SK-N-SH (cell line): ENCODE measurements around the gene CCDC144A.
"Not testable (repeated sequence)": the region's sequence is repeated elsewhere in the genome, so short reads cannot be mapped to it uniquely, and the experiment has no call there.

ENCODE experiments used
- EP300 ChIP-seq, 2 experiments: IDR thresholded peaks; 2 replicates each; pipeline versions ENCODE4 v1.4.0 to v1.6.1; 2012; ENCODE audit warnings: borderline replicate concordance in 1 of 2, low read depth in 1 of 2, low read length in 1 of 2
- JUND ChIP-seq: IDR thresholded peaks from 2 replicates; pipeline ENCODE4 v1.4.0; 2012
- NFIC ChIP-seq: IDR thresholded peaks from 2 replicates; pipeline ENCODE4 v1.4.0; 2012; ENCODE audit warnings: borderline replicate concordance
- POLR2AphosphoS5 ChIP-seq: IDR thresholded peaks from 2 replicates; pipeline ENCODE4 v1.6.1; 2012; ENCODE audit warnings: low read depth, low read length
- RFX5 ChIP-seq: IDR thresholded peaks from 2 replicates; pipeline ENCODE4 v1.6.1; 2012; ENCODE audit warnings: mild to moderate bottlenecking, improper control_type of control experiment, low read length
- SIN3A ChIP-seq: IDR thresholded peaks from 2 replicates; pipeline ENCODE4 v1.6.1; 2012; ENCODE audit warnings: low read depth, mild to moderate bottlenecking, low read length, moderate library complexity, borderline replicate concordance
- TF ChIP-seq, protein P1 (sequence below): fragments of 200-600 bp; sonication (generic); IDR thresholded peaks from 2 replicates; pipeline ENCODE4 v1.6.1; 2017; ENCODE audit warnings: antibody characterized with exemption, mild to moderate bottlenecking, moderate library complexity
- TF ChIP-seq, protein P2 (sequence below): IDR thresholded peaks from 2 replicates; pipeline ENCODE4 v1.6.1; 2012; ENCODE audit warnings: mild to moderate bottlenecking, low read depth, low read length, moderate library complexity
- TF ChIP-seq, protein P3 (sequence below): IDR thresholded peaks from 2 replicates; pipeline ENCODE4 v1.4.0; 2012; ENCODE audit warnings: low read depth, borderline replicate concordance

DNA sequence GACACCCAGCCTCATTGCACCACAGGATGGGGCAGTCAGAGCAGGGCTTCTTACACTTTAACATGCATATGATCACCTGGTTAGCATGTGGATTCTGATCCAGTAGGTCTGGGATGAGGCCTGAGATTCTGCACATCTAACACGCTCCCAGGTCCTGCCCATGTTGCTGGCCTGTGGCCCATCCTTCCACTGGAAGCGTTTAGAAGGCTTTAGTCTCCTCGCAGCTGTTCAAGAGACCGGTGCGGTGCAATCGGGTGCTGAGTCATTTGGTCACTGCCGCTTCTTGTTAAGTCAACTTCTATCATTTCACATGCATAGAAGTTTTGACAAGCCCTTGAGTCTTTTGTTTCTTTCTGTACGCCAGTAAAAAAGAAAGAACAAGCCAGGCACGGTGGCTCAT lies 117.6 kb downstream of the CCDC144A start:
- TF ChIP-seq, protein P1, sequence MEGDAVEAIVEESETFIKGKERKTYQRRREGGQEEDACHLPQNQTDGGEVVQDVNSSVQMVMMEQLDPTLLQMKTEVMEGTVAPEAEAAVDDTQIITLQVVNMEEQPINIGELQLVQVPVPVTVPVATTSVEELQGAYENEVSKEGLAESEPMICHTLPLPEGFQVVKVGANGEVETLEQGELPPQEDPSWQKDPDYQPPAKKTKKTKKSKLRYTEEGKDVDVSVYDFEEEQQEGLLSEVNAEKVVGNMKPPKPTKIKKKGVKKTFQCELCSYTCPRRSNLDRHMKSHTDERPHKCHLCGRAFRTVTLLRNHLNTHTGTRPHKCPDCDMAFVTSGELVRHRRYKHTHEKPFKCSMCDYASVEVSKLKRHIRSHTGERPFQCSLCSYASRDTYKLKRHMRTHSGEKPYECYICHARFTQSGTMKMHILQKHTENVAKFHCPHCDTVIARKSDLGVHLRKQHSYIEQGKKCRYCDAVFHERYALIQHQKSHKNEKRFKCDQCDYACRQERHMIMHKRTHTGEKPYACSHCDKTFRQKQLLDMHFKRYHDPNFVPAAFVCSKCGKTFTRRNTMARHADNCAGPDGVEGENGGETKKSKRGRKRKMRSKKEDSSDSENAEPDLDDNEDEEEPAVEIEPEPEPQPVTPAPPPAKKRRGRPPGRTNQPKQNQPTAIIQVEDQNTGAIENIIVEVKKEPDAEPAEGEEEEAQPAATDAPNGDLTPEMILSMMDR = not testable (repeated sequence)
- not testable (repeated sequence) for TF ChIP-seq POLR2AphosphoS5; JUND; NFIC; RFX5; EP300 (IDR thresholded peaks at IDR 0.05; ENCODE audit: borderline replicate concordance in 1 of 2, low read depth in 1 of 2, low read length in 1 of 2); SIN3A
- TF ChIP-seq, protein P2, sequence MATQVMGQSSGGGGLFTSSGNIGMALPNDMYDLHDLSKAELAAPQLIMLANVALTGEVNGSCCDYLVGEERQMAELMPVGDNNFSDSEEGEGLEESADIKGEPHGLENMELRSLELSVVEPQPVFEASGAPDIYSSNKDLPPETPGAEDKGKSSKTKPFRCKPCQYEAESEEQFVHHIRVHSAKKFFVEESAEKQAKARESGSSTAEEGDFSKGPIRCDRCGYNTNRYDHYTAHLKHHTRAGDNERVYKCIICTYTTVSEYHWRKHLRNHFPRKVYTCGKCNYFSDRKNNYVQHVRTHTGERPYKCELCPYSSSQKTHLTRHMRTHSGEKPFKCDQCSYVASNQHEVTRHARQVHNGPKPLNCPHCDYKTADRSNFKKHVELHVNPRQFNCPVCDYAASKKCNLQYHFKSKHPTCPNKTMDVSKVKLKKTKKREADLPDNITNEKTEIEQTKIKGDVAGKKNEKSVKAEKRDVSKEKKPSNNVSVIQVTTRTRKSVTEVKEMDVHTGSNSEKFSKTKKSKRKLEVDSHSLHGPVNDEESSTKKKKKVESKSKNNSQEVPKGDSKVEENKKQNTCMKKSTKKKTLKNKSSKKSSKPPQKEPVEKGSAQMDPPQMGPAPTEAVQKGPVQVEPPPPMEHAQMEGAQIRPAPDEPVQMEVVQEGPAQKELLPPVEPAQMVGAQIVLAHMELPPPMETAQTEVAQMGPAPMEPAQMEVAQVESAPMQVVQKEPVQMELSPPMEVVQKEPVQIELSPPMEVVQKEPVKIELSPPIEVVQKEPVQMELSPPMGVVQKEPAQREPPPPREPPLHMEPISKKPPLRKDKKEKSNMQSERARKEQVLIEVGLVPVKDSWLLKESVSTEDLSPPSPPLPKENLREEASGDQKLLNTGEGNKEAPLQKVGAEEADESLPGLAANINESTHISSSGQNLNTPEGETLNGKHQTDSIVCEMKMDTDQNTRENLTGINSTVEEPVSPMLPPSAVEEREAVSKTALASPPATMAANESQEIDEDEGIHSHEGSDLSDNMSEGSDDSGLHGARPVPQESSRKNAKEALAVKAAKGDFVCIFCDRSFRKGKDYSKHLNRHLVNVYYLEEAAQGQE = not testable (repeated sequence)
- TF ChIP-seq, protein P3, sequence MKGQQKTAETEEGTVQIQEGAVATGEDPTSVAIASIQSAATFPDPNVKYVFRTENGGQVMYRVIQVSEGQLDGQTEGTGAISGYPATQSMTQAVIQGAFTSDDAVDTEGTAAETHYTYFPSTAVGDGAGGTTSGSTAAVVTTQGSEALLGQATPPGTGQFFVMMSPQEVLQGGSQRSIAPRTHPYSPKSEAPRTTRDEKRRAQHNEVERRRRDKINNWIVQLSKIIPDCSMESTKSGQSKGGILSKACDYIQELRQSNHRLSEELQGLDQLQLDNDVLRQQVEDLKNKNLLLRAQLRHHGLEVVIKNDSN = not testable (repeated sequence)
